ENCODE data around the gene SORCS2.

The SORCS2 gene

GRCh38 chr4:7741946-7742806 is 549.8 kb downstream of the SORCS2 start:
- Histone ChIP-seq H3K27ac (ENCODE audit: insufficient read depth in 1 of 2, low read depth in 1 of 2, low read length in 2 of 2, poor library complexity in 1 of 2, severe bottlenecking in 2 of 2) (no peak overlapping the region), H3K4me1 (ENCODE audit: control extremely low read depth in 1 of 4, control insufficient read depth in 4 of 4, insufficient read depth in 4 of 4, low read length in 3 of 4) (no peaks in the 10 kb centered on the region), H3K36me3 (ENCODE audit: control insufficient read depth in 4 of 4, insufficient read depth in 4 of 4, low read length in 3 of 4) (no peaks in the 10 kb centered on the region), H3K27me3 (replicated peaks in 2 of 5; ENCODE audit: control insufficient read depth in 4 of 5, insufficient read depth in 5 of 5, low read length in 4 of 5) (peaks cover 0 to 21% (median 0%) of the 10 kb centered on the region in 5 experiments), H3K9me3 (ENCODE audit: control extremely low read depth in 1 of 5, control insufficient read depth in 4 of 5, insufficient read depth in 2 of 5, low read depth in 1 of 5, low read length in 4 of 5) (peaks cover 0 to 4% (median 0%) of the 10 kb centered on the region in 5 experiments), H3K4me3 (ENCODE audit: control insufficient read depth in 1 of 7, extremely low read depth in 1 of 7, insufficient read depth in 4 of 7, low read depth in 2 of 7, low read length in 6 of 7) (no peak overlapping the region)
- WGBS (ENCODE audit: insufficient coverage): 97% methylated on average over 14 of the region's 18 CpGs
- DNase-seq: no peak
- ChIA-PET POLR2A (no interaction called here), CTCF (no interaction called here)

GRCh38 chr4:7742807-7743280 is 550.5 kb downstream of the SORCS2 start:
- Histone ChIP-seq H3K27me3 (replicated peaks in 2 of 5; ENCODE audit: control insufficient read depth in 4 of 5, insufficient read depth in 5 of 5, low read length in 4 of 5) (peaks cover 0 to 27% (median 0%) of the 10 kb centered on the region in 5 experiments), H3K36me3 (ENCODE audit: control insufficient read depth in 4 of 4, insufficient read depth in 4 of 4, low read length in 3 of 4) (no peaks in the 10 kb centered on the region), H3K27ac (ENCODE audit: insufficient read depth in 1 of 2, low read depth in 1 of 2, low read length in 2 of 2, poor library complexity in 1 of 2, severe bottlenecking in 2 of 2) (no peak overlapping the region), H3K4me1 (ENCODE audit: control extremely low read depth in 1 of 4, control insufficient read depth in 4 of 4, insufficient read depth in 4 of 4, low read length in 3 of 4) (no peaks in the 10 kb centered on the region), H3K9me3 (ENCODE audit: control extremely low read depth in 1 of 5, control insufficient read depth in 4 of 5, insufficient read depth in 2 of 5, low read depth in 1 of 5, low read length in 4 of 5) (peaks cover 0 to 2% (median 0%) of the 10 kb centered on the region in 5 experiments), H3K4me3 (ENCODE audit: control insufficient read depth in 1 of 7, extremely low read depth in 1 of 7, insufficient read depth in 4 of 7, low read depth in 2 of 7, low read length in 6 of 7) (no peak overlapping the region)
- ChIA-PET CTCF (interaction anchor here (1.5 kb wide), 1 partner anchor 19 kb away, joined by 3 read pairs; no protein-coding TSS in a partner anchor), POLR2A (no interaction called here)
- WGBS (ENCODE audit: insufficient coverage): 75% methylated on average over 8 of the region's 8 CpGs
- no peak for DNase-seq

GRCh38 chr4:7744142-7744804 is 551.9 kb downstream of the SORCS2 start:
- H3K36me3 ChIP-seq (ENCODE audit: control insufficient read depth in 4 of 4, insufficient read depth in 4 of 4, low read length in 3 of 4): no peaks in the 10 kb centered on the region
- H3K27me3 ChIP-seq (replicated peaks in 2 of 5; ENCODE audit: control insufficient read depth in 4 of 5, insufficient read depth in 5 of 5, low read length in 4 of 5): peaks cover 0 to 40% (median 0%) of the 10 kb centered on the region in 5 experiments
- ChIA-PET CTCF (interaction anchor here (1.3 to 1.5 kb wide), 2 partner anchors 17 to 23 kb away, joined by 3 to 4 read pairs; no protein-coding TSS in a partner anchor), POLR2A (no interaction called here)
- H3K27ac ChIP-seq (ENCODE audit: insufficient read depth in 1 of 2, low read depth in 1 of 2, low read length in 2 of 2, poor library complexity in 1 of 2, severe bottlenecking in 2 of 2): no peak overlapping the region
- no peaks in the 10 kb centered on the region for H3K4me1 ChIP-seq (ENCODE audit: control extremely low read depth in 1 of 4, control insufficient read depth in 4 of 4, insufficient read depth in 4 of 4, low read length in 3 of 4)
- 84% methylated on average over 16 of the region's 16 CpGs for WGBS (ENCODE audit: insufficient coverage)
- DNase-seq: no peak
- H3K9me3 ChIP-seq (ENCODE audit: control extremely low read depth in 1 of 5, control insufficient read depth in 4 of 5, insufficient read depth in 2 of 5, low read depth in 1 of 5, low read length in 4 of 5): no peaks in the 10 kb centered on the region
- H3K4me3 ChIP-seq (ENCODE audit: control insufficient read depth in 1 of 7, extremely low read depth in 1 of 7, insufficient read depth in 4 of 7, low read depth in 2 of 7, low read length in 6 of 7): no peak overlapping the region

GRCh38 chr4:7745301-7745885 is 553.1 kb downstream of the SORCS2 start:
- H3K27ac ChIP-seq (ENCODE audit: insufficient read depth in 1 of 2, low read depth in 1 of 2, low read length in 2 of 2, poor library complexity in 1 of 2, severe bottlenecking in 2 of 2): no peak overlapping the region
- H3K4me1 ChIP-seq (ENCODE audit: control extremely low read depth in 1 of 4, control insufficient read depth in 4 of 4, insufficient read depth in 4 of 4, low read length in 3 of 4): no peaks in the 10 kb centered on the region
- no peaks in the 10 kb centered on the region for H3K9me3 ChIP-seq (ENCODE audit: control extremely low read depth in 1 of 5, control insufficient read depth in 4 of 5, insufficient read depth in 2 of 5, low read depth in 1 of 5, low read length in 4 of 5)
- WGBS (ENCODE audit: insufficient coverage): 78% methylated on average over 13 of the region's 15 CpGs
- no peak for DNase-seq
- no peak overlapping the region for H3K4me3 ChIP-seq (ENCODE audit: control insufficient read depth in 1 of 7, extremely low read depth in 1 of 7, insufficient read depth in 4 of 7, low read depth in 2 of 7, low read length in 6 of 7)
- POLR2A ChIA-PET: no interaction called here
- no peaks in the 10 kb centered on the region for H3K36me3 ChIP-seq (ENCODE audit: control insufficient read depth in 4 of 4, insufficient read depth in 4 of 4, low read length in 3 of 4)
- H3K27me3 ChIP-seq (replicated peaks in 2 of 5; ENCODE audit: control insufficient read depth in 4 of 5, insufficient read depth in 5 of 5, low read length in 4 of 5): peaks cover 0 to 41% (median 3%) of the 10 kb centered on the region in 5 experiments
- CTCF ChIA-PET: no interaction called here

- Histone ChIP-seq H3K36me3 (ENCODE audit: control insufficient read depth in 4 of 4, insufficient read depth in 4 of 4, low read length in 3 of 4) (no peaks in the 10 kb centered on the region), H3K4me1 (ENCODE audit: control extremely low read depth in 1 of 4, control insufficient read depth in 4 of 4, insufficient read depth in 4 of 4, low read length in 3 of 4) (no peaks in the 10 kb centered on the region), H3K4me3 (ENCODE audit: control insufficient read depth in 1 of 7, extremely low read depth in 1 of 7, insufficient read depth in 4 of 7, low read depth in 2 of 7, low read length in 6 of 7) (no peak overlapping the region), H3K27ac (ENCODE audit: insufficient read depth in 1 of 2, low read depth in 1 of 2, low read length in 2 of 2, poor library complexity in 1 of 2, severe bottlenecking in 2 of 2) (no peak overlapping the region), H3K9me3 (ENCODE audit: control extremely low read depth in 1 of 5, control insufficient read depth in 4 of 5, insufficient read depth in 2 of 5, low read depth in 1 of 5, low read length in 4 of 5) (peaks cover 0 to 4% (median 0%) of the 10 kb centered on the region in 5 experiments), H3K27me3 (replicated peaks in 2 of 5; ENCODE audit: control insufficient read depth in 4 of 5, insufficient read depth in 5 of 5, low read length in 4 of 5) (peaks cover 0 to 43% (median 3%) of the 10 kb centered on the region in 5 experiments)
- no peak for DNase-seq
- POLR2A ChIA-PET: no interaction called here
- CTCF ChIA-PET: no interaction called here
- 93% methylated on average over 20 of the region's 20 CpGs for WGBS (ENCODE audit: insufficient coverage)
These were observed 554.2 kb downstream of the SORCS2 start for GRCh38 chr4:7746351-7747061.

- no peak for DNase-seq
- H3K9me3 ChIP-seq (ENCODE audit: control extremely low read depth in 1 of 5, control insufficient read depth in 4 of 5, insufficient read depth in 2 of 5, low read depth in 1 of 5, low read length in 4 of 5): peaks cover 0 to 5% (median 0%) of the 10 kb centered on the region in 5 experiments
- H3K4me1 ChIP-seq (ENCODE audit: control extremely low read depth in 1 of 4, control insufficient read depth in 4 of 4, insufficient read depth in 4 of 4, low read length in 3 of 4): no peaks in the 10 kb centered on the region
- H3K36me3 ChIP-seq (ENCODE audit: control insufficient read depth in 4 of 4, insufficient read depth in 4 of 4, low read length in 3 of 4): no peaks in the 10 kb centered on the region
- WGBS (ENCODE audit: insufficient coverage): 87% methylated on average over 6 of the region's 7 CpGs
- no peak overlapping the region for H3K27ac ChIP-seq (ENCODE audit: insufficient read depth in 1 of 2, low read depth in 1 of 2, low read length in 2 of 2, poor library complexity in 1 of 2, severe bottlenecking in 2 of 2)
- H3K4me3 ChIP-seq (ENCODE audit: control insufficient read depth in 1 of 7, extremely low read depth in 1 of 7, insufficient read depth in 4 of 7, low read depth in 2 of 7, low read length in 6 of 7): no peak overlapping the region
- ChIA-PET POLR2A (no interaction called here), CTCF (no interaction called here)
- peaks cover 0 to 47% (median 3%) of the 10 kb centered on the region in 5 experiments for H3K27me3 ChIP-seq (replicated peaks in 2 of 5; ENCODE audit: control insufficient read depth in 4 of 5, insufficient read depth in 5 of 5, low read length in 4 of 5)
These were observed 554.7 kb downstream of the SORCS2 start for GRCh38 chr4:7747062-7747385.

Data from common myeloid progenitor, CD34-positive (primary cell).